BJ (cell line): ENCODE data around the gene MOBP. TPM values are rescaled to one million over a fixed set of nuclear protein-coding genes. Genes with fewer than 3 reads are reported as not detected.
"Not testable (repeated sequence)": the region's sequence is repeated elsewhere in the genome, so short reads cannot be mapped to it uniquely, and the experiment has no call there.

ENCODE experiments used
- CTCF ChIA-PET: fragments of 350-600 bp; formaldehyde crosslinking; extraction: SDS; loops from one replicate; lab custom pipeline; 2021; ENCODE audit warnings: antibody characterized with exemption, inconsistent platforms; lab: Yijun Ruan, JAX
- POLR2A ChIA-PET: fragments of 300-600 bp; sonication (Branson Sonifier 250); formaldehyde crosslinking; extraction: SDS; loops from one replicate; lab custom pipeline; 2021; ENCODE audit warnings: antibody characterized with exemption; lab: Charles Lee
- DNase-seq: peaks from one replicate; pipeline ENCODE4 v3.0.0-alpha.2; 2011; ENCODE audit warnings: low read depth
- H3K27me3 ChIP-seq: 2 replicates; pipeline ENCODE4 v1.6.0; 2011; ENCODE audit warnings: low read length; ENCODE audit not compliant: control insufficient read depth, insufficient read depth
- H3K36me3 ChIP-seq: 2 replicates; pipeline ENCODE4 v1.5.1; 2011; ENCODE audit warnings: low read length; ENCODE audit not compliant: control insufficient read depth, insufficient read depth
- H3K4me3 ChIP-seq: 2 replicates; pipeline ENCODE4 v1.5.1; 2011; ENCODE audit warnings: low read depth, mild to moderate bottlenecking, control low read depth, low read length
- polyA plus RNA-seq: library from polyadenylated mRNA; depleted of rRNA; stranded (reverse); fragments of >200 nt; gene quantifications from 2 replicates; pipeline ENCODE4 v1.2.3, GENCODE V29; 2011
- TF ChIP-seq, protein P1 (sequence below): IDR thresholded peaks from 2 replicates; pipeline ENCODE4 v1.5.1; 2011; ENCODE audit warnings: low read depth, mild to moderate bottlenecking, control low read depth, inconsistent platforms, low read length, moderate library complexity; ENCODE audit not compliant: insufficient read depth

MOBP gene
- polyA plus RNA-seq, 1 experiment, result not detected

- ChIA-PET POLR2A (no interaction called here), CTCF (interaction anchor here (0.8 to 8.9 kb wide), 14 partner anchors 10 to 77 kb away, joined by 3 to 75 read pairs (median 6); partner anchors contain the start of gene MOBP)
- TF ChIP-seq, protein P1, sequence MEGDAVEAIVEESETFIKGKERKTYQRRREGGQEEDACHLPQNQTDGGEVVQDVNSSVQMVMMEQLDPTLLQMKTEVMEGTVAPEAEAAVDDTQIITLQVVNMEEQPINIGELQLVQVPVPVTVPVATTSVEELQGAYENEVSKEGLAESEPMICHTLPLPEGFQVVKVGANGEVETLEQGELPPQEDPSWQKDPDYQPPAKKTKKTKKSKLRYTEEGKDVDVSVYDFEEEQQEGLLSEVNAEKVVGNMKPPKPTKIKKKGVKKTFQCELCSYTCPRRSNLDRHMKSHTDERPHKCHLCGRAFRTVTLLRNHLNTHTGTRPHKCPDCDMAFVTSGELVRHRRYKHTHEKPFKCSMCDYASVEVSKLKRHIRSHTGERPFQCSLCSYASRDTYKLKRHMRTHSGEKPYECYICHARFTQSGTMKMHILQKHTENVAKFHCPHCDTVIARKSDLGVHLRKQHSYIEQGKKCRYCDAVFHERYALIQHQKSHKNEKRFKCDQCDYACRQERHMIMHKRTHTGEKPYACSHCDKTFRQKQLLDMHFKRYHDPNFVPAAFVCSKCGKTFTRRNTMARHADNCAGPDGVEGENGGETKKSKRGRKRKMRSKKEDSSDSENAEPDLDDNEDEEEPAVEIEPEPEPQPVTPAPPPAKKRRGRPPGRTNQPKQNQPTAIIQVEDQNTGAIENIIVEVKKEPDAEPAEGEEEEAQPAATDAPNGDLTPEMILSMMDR, result no peak
These were observed 18.8 kb upstream of the MOBP start for GRCh38 chr3:39448506-39449233.

GRCh38 chr3:39449796-39450195 is 17.7 kb upstream of the MOBP start:
- Histone ChIP-seq H3K36me3 (no peaks in the 10 kb centered on the region), H3K27me3 (peaks cover 2% of the 10 kb centered on the region; the same call in 1 of the 2 replicates), H3K4me3 (no peak overlapping the region)
- TF ChIP-seq, protein P1, result no peak
- ChIA-PET POLR2A (no interaction called here), CTCF (interaction anchor here (4.4 to 8.9 kb wide), 3 partner anchors 9 to 49 kb away, joined by 20 to 75 read pairs (median 25); no protein-coding TSS in a partner anchor)
- no peak for DNase-seq

More at GRCh38 chr3:39448506-39449233, 18.8 kb upstream of the MOBP start:
- Histone ChIP-seq H3K36me3 (no peaks in the 10 kb centered on the region), H3K27me3 (peaks cover 2% of the 10 kb centered on the region; the same call in 1 of the 2 replicates), H3K4me3 (no peak overlapping the region)
- no peak for DNase-seq

- POLR2A ChIA-PET, result no interaction called here
- no peak for DNase-seq
- H3K4me3 ChIP-seq, result no peak overlapping the region
- no peaks in the 10 kb centered on the region for H3K36me3 ChIP-seq
- TF ChIP-seq, protein P1, result no peak
- H3K27me3 ChIP-seq, result peaks cover 2% of the 10 kb centered on the region; the same call in 1 of the 2 replicates
- CTCF ChIA-PET, result no interaction called here
These were observed 14.3 kb upstream of the MOBP start for GRCh38 chr3:39453134-39453533.

- H3K4me3 ChIP-seq, H3K36me3 ChIP-seq, DNase-seq, POLR2A ChIA-PET, H3K27me3 ChIP-seq, CTCF ChIA-PET: not testable (repeated sequence)
These were observed 13.6 kb upstream of the MOBP start for GRCh38 chr3:39453872-39454271.

DNA sequence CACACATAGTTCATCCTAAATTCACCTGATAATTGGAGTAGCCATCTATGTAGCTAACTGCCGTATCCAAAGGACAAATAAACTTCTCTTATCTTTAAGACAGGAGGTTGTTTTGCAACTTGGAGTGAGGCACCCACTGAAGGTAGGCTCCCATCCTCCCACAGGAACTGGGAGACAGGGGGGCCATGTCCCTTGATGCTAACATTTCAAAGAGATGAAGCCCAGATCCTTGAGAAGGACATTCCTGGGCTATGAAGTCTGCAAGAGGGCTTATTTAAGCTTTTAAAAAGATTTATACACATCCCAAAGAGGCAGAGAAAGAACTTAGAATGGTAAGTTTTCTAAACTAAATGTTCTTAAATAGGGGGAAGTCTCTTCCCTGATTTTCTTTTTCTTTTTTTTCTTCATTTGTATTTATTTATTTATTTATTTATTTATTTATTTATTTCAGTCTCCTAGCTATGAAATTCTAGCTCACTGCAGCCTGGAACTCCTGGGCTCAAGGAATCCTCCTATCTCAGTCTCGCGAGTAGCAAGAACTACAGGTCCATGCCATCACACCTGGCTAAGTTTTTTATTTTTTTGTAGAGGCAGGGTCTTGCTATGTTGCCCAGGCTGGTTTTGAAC is 12.8 kb upstream of the MOBP start:
- DNase-seq, result no peak
- ChIA-PET CTCF (interaction anchor here (1.3 to 2.2 kb wide), 2 partner anchors 8 to 45 kb away, joined by 5 to 7 read pairs; no protein-coding TSS in a partner anchor), POLR2A (no interaction called here)
- Histone ChIP-seq H3K27me3 (peaks cover 2% of the 10 kb centered on the region; the same call in 1 of the 2 replicates), H3K4me3 (no peak overlapping the region), H3K36me3 (no peaks in the 10 kb centered on the region)
- TF ChIP-seq, protein P1, result no peak
